Measurements from ENCODE around the gene AIF1L. TPM values are rescaled to one million over a fixed set of nuclear protein-coding genes. Genes with fewer than 3 reads are reported as not detected.

The AIF1L gene
- polyA plus RNA-seq, 1 experiment, result 0.31 TPM

DNA sequence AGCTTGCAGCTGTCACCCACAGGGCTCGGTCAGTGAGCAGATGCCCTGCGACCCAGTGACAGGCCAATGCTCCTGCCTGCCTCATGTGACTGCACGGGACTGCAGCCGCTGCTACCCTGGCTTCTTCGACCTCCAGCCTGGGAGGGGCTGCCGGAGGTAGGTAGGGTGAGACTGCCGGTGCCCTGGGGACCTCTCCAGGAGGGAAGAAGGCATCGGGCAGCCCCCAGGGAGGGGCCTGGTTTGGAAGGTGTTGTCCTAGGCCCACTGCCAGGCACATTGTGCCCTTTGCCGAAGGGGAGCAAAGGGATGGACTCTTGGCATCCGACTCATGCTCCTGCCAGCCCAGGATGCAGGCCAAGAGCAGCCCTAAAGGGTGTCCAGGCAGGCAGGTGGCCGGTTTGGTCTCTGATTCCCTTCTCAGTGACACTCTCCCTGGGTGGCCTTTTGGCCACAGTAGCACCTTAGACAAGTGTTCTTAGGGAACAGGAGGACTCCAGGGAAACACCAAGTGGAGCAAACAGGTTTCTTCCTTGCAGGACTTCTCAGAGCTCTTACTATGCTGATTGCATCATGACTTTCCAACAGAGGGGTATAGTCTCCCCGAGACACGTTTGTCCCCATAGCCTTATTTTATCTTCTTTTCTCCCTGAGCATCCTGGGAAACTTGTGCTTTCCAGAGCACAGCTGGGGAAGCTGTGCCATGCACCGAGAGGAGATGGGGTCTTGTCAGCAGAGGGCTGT lies 28.1 kb upstream of the AIF1L start:
- peaks cover 21% of the 10 kb centered on the region for H3K27me3 ChIP-seq (ENCODE audit: control insufficient read depth, insufficient read depth, low read length)
- CTCF ChIA-PET, result interaction anchor here (0.9 kb wide), 1 partner anchor 11 kb away, joined by 3 read pairs; no protein-coding TSS in a partner anchor
- DNase-seq (ENCODE audit: low read depth, low spot score), result no peak
- H3K27ac ChIP-seq (ENCODE audit: low read depth, low read length), result no peak overlapping the region
- TF ChIP-seq, protein P1, sequence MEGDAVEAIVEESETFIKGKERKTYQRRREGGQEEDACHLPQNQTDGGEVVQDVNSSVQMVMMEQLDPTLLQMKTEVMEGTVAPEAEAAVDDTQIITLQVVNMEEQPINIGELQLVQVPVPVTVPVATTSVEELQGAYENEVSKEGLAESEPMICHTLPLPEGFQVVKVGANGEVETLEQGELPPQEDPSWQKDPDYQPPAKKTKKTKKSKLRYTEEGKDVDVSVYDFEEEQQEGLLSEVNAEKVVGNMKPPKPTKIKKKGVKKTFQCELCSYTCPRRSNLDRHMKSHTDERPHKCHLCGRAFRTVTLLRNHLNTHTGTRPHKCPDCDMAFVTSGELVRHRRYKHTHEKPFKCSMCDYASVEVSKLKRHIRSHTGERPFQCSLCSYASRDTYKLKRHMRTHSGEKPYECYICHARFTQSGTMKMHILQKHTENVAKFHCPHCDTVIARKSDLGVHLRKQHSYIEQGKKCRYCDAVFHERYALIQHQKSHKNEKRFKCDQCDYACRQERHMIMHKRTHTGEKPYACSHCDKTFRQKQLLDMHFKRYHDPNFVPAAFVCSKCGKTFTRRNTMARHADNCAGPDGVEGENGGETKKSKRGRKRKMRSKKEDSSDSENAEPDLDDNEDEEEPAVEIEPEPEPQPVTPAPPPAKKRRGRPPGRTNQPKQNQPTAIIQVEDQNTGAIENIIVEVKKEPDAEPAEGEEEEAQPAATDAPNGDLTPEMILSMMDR (IDR thresholded peaks at IDR 0.05; ENCODE audit: low read depth, low read length), result no peak
- H3K4me3 ChIP-seq (ENCODE audit: low read depth, low read length), result no peak overlapping the region
- H3K9me3 ChIP-seq (ENCODE audit: control insufficient read depth, insufficient read depth, low read length), result no peaks in the 10 kb centered on the region; the same call in 1 of the 2 replicates
- POLR2A ChIA-PET, result no interaction called here

DNA sequence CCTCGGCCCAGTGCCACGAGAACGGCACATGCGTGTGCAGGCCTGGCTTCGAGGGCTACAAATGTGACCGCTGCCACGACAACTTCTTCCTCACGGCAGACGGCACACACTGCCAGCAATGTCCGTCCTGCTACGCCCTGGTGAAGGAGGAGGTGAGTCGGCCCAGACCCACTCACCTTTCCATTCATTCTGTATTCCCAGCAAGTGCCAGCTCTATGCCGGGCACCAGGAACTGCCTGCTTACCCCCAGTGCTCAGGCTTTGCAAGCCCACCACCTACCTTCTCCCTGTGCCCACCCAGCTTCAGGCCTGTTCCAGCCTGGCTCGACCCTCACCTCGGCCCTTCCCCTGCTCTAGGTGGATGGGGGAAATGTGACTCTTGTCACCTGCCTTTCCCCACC lies 26.6 kb upstream of the AIF1L start:
- peaks cover 19% of the 10 kb centered on the region for H3K27me3 ChIP-seq (ENCODE audit: control insufficient read depth, insufficient read depth, low read length)
- TF ChIP-seq, protein P1 (IDR thresholded peaks at IDR 0.05; ENCODE audit: low read depth, low read length), result no peak
- H3K9me3 ChIP-seq (ENCODE audit: control insufficient read depth, insufficient read depth, low read length), result no peaks in the 10 kb centered on the region; the same call in 1 of the 2 replicates
- ChIA-PET POLR2A (no interaction called here), CTCF (no interaction called here)
- no peak overlapping the region for H3K27ac ChIP-seq (ENCODE audit: low read depth, low read length)
- no peak overlapping the region for H3K4me3 ChIP-seq (ENCODE audit: low read depth, low read length)
- DNase-seq (ENCODE audit: low read depth, low spot score), result no peak

DNA sequence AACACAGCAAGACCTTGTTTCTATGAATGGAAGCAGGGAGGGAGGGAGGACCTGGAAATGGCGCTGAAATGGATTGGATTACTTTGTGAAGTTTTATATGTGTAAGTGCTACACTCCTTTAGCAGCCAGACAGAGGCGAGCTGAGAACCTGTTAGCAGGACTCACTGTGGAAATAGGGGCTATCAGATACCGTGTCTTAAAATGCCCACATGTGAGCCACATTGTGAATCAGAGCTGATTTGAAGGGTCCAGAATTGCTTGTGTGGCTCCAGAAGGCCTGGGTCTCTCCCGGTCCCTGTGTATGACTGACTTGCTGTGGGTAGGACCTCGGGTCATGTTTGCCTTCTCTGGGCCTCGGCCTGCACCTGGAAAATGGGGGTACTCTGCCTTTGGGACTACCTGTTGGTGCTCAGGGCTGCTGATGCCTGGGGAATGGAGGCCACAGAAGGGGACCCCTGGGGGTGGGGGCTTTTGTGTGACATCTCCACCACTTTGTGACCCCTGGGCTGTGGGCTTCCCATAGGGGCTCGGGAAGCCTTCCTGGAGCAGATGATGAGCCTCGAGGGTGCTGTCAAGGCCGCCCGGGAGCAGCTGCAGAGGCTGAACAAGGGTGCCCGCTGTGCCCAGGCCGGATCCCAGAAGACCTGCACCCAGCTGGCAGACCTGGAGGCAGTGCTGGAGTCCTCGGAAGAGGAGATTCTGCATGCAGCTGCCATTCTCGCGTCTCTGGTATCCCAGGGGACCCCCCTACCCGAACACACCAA lies 24.0 kb upstream of the AIF1L start:
- POLR2A ChIA-PET, result no interaction called here
- H3K9me3 ChIP-seq (ENCODE audit: control insufficient read depth, insufficient read depth, low read length), result no peaks in the 10 kb centered on the region; the same call in 1 of the 2 replicates
- H3K4me3 ChIP-seq (ENCODE audit: low read depth, low read length), result no peak overlapping the region
- TF ChIP-seq, protein P1 (IDR thresholded peaks at IDR 0.05; ENCODE audit: low read depth, low read length), result no peak
- no peak for DNase-seq (ENCODE audit: low read depth, low spot score)
- CTCF ChIA-PET, result no interaction called here
- H3K27ac ChIP-seq (ENCODE audit: low read depth, low read length), result no peak overlapping the region
- H3K27me3 ChIP-seq (ENCODE audit: control insufficient read depth, insufficient read depth, low read length), result peaks cover 26% of the 10 kb centered on the region

DNA sequence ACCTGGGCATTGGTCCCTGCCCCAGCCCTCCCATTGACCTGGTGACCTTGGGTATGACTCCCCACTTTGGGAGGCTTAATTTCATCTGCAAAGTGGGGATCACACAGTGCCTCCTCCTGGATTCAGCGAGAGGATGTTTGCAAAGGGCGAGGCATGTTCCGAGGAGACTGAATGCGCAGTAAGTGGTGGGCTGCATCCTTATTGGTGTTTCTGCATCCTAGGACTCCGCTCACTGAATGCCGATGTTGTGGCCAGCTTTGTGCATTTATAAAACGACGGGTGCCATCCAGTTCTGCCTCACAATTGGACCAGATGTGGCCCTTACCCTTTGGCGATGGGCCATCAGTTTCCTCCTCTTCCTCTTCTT lies 23.5 kb upstream of the AIF1L start:
- POLR2A ChIA-PET, result no interaction called here

More for the DNA sequence above, 23.5 kb upstream of the AIF1L start:
- no peak overlapping the region for H3K27ac ChIP-seq (ENCODE audit: low read depth, low read length)
- DNase-seq (ENCODE audit: low read depth, low spot score), result no peak
- H3K9me3 ChIP-seq (ENCODE audit: control insufficient read depth, insufficient read depth, low read length), result no peaks in the 10 kb centered on the region; the same call in 1 of the 2 replicates
- CTCF ChIA-PET, result no interaction called here
- H3K27me3 ChIP-seq (ENCODE audit: control insufficient read depth, insufficient read depth, low read length), result peaks cover 22% of the 10 kb centered on the region
- TF ChIP-seq, protein P1 (IDR thresholded peaks at IDR 0.05; ENCODE audit: low read depth, low read length), result no peak
- H3K4me3 ChIP-seq (ENCODE audit: low read depth, low read length), result no peak overlapping the region

All from AG04450 (cell line).